HL-60 (cell line): ENCODE data around the gene CNTNAP4.

Experiments
- GABPA ChIP-seq: IDR thresholded peaks from 2 replicates; pipeline ENCODE4 v1.6.1; 2012; ENCODE audit warnings: low read depth
- POLR2AphosphoS5 ChIP-seq: IDR thresholded peaks from 2 replicates; pipeline ENCODE4 v1.6.1; 2012; ENCODE audit warnings: low read depth
- REST ChIP-seq: IDR thresholded peaks from 2 replicates; pipeline ENCODE4 v1.6.1; 2012; ENCODE audit warnings: low read depth; ENCODE audit not compliant: insufficient replicate concordance
- SPI1 ChIP-seq: IDR thresholded peaks from 2 replicates; pipeline ENCODE4 v1.6.1; 2012; ENCODE audit warnings: low read depth, mild to moderate bottlenecking, borderline replicate concordance
- TF ChIP-seq, protein P1 (sequence below): IDR thresholded peaks from one replicate; pipeline ENCODE4 v1.5.1; 2011; ENCODE audit warnings: low read length, control low read depth, inconsistent platforms; ENCODE audit not compliant: insufficient read depth

- TF ChIP-seq, protein P1, sequence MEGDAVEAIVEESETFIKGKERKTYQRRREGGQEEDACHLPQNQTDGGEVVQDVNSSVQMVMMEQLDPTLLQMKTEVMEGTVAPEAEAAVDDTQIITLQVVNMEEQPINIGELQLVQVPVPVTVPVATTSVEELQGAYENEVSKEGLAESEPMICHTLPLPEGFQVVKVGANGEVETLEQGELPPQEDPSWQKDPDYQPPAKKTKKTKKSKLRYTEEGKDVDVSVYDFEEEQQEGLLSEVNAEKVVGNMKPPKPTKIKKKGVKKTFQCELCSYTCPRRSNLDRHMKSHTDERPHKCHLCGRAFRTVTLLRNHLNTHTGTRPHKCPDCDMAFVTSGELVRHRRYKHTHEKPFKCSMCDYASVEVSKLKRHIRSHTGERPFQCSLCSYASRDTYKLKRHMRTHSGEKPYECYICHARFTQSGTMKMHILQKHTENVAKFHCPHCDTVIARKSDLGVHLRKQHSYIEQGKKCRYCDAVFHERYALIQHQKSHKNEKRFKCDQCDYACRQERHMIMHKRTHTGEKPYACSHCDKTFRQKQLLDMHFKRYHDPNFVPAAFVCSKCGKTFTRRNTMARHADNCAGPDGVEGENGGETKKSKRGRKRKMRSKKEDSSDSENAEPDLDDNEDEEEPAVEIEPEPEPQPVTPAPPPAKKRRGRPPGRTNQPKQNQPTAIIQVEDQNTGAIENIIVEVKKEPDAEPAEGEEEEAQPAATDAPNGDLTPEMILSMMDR, result no peak
- TF ChIP-seq GABPA (no peak), POLR2AphosphoS5 (no peak), REST (no peak), SPI1 (no peak)
Observed at GRCh38 chr16:76276745-76277438, at the start of gene CNTNAP4.
